Activated CD4-positive, alpha-beta T cell treated with anti-CD3 and anti-CD28 coated beads, Interleukin-2, amount 50 U/mL, for 16 hours (primary cell): ENCODE data around the gene UPK3A.
A peak's percentile ranks its signal among the peaks of the same experiment; 100 is the strongest.
"Not testable (repeated sequence)": the region's sequence is repeated elsewhere in the genome, so short reads cannot be mapped to it uniquely, and the experiment has no call there.

ENCODE experiments used
- DNase-seq: peaks from one replicate; pipeline ENCODE4 v3.0.0-alpha.2; 2020

UPK3A gene

GRCh38 chr22:45285263-45286058 lies 712 bp downstream of the UPK3A start:
- no peak for DNase-seq

- DNase-seq: no peak
Observed at GRCh38 chr22:45286854-45287551, 2.3 kb downstream of the UPK3A start.

GRCh38 chr22:45290410-45290936 lies 5.7 kb downstream of the UPK3A start:
- DNase-seq: no peak

GRCh38 chr22:45291061-45291930 lies 6.5 kb downstream of the UPK3A start:
- DNase-seq: no peak

GRCh38 chr22:45291931-45292290 lies 7.2 kb downstream of the UPK3A start:
- no peak for DNase-seq

- DNase-seq: no peak
Observed at GRCh38 chr22:45292731-45293442, 8.1 kb downstream of the UPK3A start.

GRCh38 chr22:45294030-45294429 lies 9.3 kb downstream of the UPK3A start:
- DNase-seq: no peak

GRCh38 chr22:45295004-45295403 lies 10.3 kb downstream of the UPK3A start:
- not testable (repeated sequence) for DNase-seq

- DNase-seq: no peak
Observed at GRCh38 chr22:45295492-45295891, 10.7 kb downstream of the UPK3A start.

GRCh38 chr22:45296628-45297297 lies 12.0 kb downstream of the UPK3A start:
- peak; percentile 24 for DNase-seq

GRCh38 chr22:45298934-45299505 lies 14.3 kb downstream of the UPK3A start:
- DNase-seq: no peak

GRCh38 chr22:45302751-45303150 lies 18.0 kb downstream of the UPK3A start:
- no peak for DNase-seq

GRCh38 chr22:45303181-45303580 lies 18.4 kb downstream of the UPK3A start:
- no peak for DNase-seq

- DNase-seq: no peak
Observed at GRCh38 chr22:45304971-45305370, 20.2 kb downstream of the UPK3A start.

- no peak for DNase-seq
Observed at GRCh38 chr22:45305456-45306075, 20.8 kb downstream of the UPK3A start.

- no peak for DNase-seq
Observed at GRCh38 chr22:45306139-45306538, 21.4 kb downstream of the UPK3A start.

- no peak for DNase-seq
Observed at GRCh38 chr22:45308391-45308956, 23.7 kb downstream of the UPK3A start.

- DNase-seq: peak; percentile 17
Observed at GRCh38 chr22:45308957-45309421, 24.2 kb downstream of the UPK3A start.

- DNase-seq: peak; percentile 96
Observed at GRCh38 chr22:45309422-45310227, 24.9 kb downstream of the UPK3A start, which contains the start of gene FAM118A. Gene FAM118A, plus strand, starts transcription at chr22:45309934. Its CDS starts 12,446 bp downstream, at chr22:45322380.
